ENCODE results near the gene SNX33. TPM values are rescaled to one million over a fixed set of nuclear protein-coding genes. Genes with fewer than 3 reads are reported as not detected.

The SNX33 gene
- total RNA-seq, 2 experiments from 2014 or later = 1.1 TPM

DNA sequence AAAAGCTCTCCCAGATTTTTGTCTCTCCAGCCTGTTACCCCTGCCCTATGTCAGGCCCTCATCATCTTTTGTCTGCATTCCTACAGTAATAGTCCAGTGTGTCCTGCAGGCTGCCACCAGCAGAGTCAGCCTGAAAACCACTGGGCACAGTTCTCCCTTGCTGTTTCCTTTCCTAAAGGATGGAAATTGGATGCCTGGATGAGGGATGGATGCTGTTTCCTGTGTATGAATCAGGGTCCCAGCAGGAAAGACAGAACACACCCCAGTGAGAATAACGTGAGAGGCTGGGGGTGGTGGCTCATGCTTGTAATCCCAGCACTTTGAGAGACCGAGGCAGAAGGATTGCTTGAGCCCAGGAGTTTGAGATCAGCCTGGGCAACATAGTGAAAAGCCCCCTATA is 3.3 kb upstream of the SNX33 start:
- no peaks in the 10 kb centered on the region for H3K9me3 Mint-ChIP-seq
- no peaks in the 10 kb centered on the region for H3K27me3 Mint-ChIP-seq (ENCODE audit: low read depth)
- H3K4me3 Mint-ChIP-seq = no peak overlapping the region
- H3K4me1 Mint-ChIP-seq (ENCODE audit: low read depth) = peaks cover 9% of the 10 kb centered on the region
- H3K27ac Mint-ChIP-seq = no peak overlapping the region
- DNase-seq = no peak
- CTCF ChIA-PET = interaction anchor here (0.6 to 1.0 kb wide), 2 partner anchors 97 to 277 kb away, joined by 3 to 4 read pairs; no protein-coding TSS in a partner anchor
- intact Hi-C loops (cut with micrococcal nuclease) = loop anchor here (5.0 kb wide), 2 partner anchors 297 to 442 kb away; partner anchors contain the start of genes C15orf39 and NEIL1
- H3K36me3 Mint-ChIP-seq (ENCODE audit: low read depth) = peaks cover 2% of the 10 kb centered on the region

- Mint-ChIP-seq H3K36me3 (ENCODE audit: low read depth) (no peaks in the 10 kb centered on the region), H3K4me3 (peak overlapping the region; percentile 81), H3K27ac (no peak overlapping the region), H3K9me3 (no peaks in the 10 kb centered on the region), H3K4me1 (ENCODE audit: low read depth) (peaks cover 10% of the 10 kb centered on the region), H3K27me3 (ENCODE audit: low read depth) (no peaks in the 10 kb centered on the region)
- intact Hi-C loops (cut with micrococcal nuclease) = no loop called here
- no peak for DNase-seq
- CTCF ChIA-PET = interaction anchor here (0.6 to 2.1 kb wide), 6 partner anchors 26 to 278 kb away, joined by 3 to 10 read pairs (median 3); partner anchors contain the start of genes MAN2C1 and SIN3A
Measured at GRCh38 chr15:75646112-75646943, 1.4 kb upstream of the SNX33 start.

- Mint-ChIP-seq H3K36me3 (ENCODE audit: low read depth) (no peaks in the 10 kb centered on the region), H3K27ac (peak overlapping the region; percentile 7), H3K27me3 (ENCODE audit: low read depth) (no peaks in the 10 kb centered on the region), H3K9me3 (no peaks in the 10 kb centered on the region), H3K4me1 (ENCODE audit: low read depth) (peaks cover 16% of the 10 kb centered on the region), H3K4me3 (peak overlapping the region; percentile 81)
- DNase-seq = peak; percentile 14
- CTCF ChIA-PET = interaction anchor here (0.6 to 2.1 kb wide), 8 partner anchors 9 to 279 kb away, joined by 3 to 10 read pairs (median 3); partner anchors contain the start of genes MAN2C1, SIN3A and SNUPN
- intact Hi-C loops (cut with micrococcal nuclease) = no loop called here
Measured at GRCh38 chr15:75646944-75647364, 758 bp upstream of the SNX33 start.

DNA sequence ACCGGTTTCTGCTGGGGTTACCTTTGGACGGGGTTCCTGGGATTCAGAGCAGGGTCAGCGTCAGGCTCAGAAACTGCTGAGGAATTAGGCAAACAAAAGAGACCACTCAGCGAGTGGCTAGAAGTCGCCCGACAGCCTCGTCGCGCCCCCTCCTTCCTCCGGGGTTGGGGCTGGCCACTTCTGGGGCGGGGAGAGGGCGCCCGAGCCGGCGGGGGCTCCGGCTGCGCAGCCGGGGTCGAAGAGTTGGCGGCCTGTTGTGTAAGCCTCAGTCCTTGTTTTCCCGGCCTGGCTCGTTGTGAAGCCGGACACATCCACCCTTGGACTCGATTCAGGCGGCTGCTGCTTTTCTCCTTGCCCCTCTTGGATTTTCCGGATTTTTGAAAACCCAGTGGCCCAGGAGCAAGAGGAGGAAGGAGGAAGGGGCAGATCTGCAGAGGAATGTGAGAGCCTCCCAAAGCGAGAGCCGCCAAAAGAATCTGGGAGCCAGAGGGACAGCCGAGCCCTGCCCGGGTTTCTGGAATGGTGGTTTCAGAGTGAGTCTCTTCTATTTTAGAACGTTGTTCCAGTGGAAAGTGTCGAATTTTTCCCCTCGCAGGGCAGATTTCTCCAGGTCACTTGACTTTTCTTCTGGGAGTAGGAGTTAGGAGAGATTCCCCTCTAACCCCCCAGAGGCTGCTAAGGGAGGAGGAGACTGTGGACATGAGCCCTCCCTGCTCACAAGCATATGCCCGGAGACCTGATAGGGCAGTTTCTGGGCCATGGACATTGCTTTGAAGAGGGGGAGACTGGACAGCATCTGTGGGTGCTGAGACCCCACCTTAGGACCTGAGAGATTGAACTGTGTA is 666 bp downstream of the SNX33 start:
- DNase-seq = no peak
- CTCF ChIA-PET = interaction anchor here (0.6 to 2.1 kb wide), 4 partner anchors 17 to 280 kb away, joined by 3 to 10 read pairs (median 8); partner anchors contain the start of genes MAN2C1 and SNUPN
- intact Hi-C loops (cut with micrococcal nuclease) = no loop called here
- H3K36me3 Mint-ChIP-seq (ENCODE audit: low read depth) = no peaks in the 10 kb centered on the region
- no peaks in the 10 kb centered on the region for H3K27me3 Mint-ChIP-seq (ENCODE audit: low read depth)
- peak overlapping the region; percentile 73 for H3K4me3 Mint-ChIP-seq
- H3K9me3 Mint-ChIP-seq = no peaks in the 10 kb centered on the region
- peaks cover 18% of the 10 kb centered on the region for H3K4me1 Mint-ChIP-seq (ENCODE audit: low read depth)
- H3K27ac Mint-ChIP-seq = no peak overlapping the region

DNA sequence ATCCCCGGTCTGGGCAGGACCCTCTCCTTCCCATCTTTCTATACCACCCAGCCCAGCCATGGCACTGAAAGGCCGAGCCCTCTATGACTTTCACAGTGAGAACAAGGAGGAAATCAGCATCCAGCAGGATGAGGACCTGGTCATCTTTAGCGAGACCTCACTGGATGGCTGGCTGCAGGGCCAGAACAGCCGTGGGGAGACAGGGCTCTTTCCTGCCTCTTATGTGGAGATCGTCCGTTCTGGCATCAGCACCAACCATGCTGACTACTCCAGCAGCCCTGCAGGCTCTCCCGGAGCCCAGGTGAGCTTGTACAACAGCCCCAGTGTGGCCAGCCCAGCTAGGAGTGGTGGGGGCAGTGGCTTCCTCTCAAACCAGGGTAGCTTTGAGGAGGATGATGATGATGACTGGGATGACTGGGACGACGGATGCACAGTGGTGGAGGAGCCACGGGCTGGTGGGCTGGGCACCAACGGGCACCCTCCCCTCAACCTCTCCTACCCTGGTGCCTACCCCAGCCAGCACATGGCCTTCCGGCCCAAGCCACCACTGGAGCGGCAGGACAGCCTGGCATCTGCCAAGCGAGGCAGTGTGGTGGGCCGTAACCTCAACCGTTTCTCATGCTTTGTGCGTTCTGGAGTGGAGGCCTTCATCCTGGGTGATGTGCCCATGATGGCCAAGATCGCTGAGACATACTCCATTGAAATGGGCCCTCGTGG is 1.5 kb downstream of the SNX33 start:
- CTCF ChIA-PET = interaction anchor here (0.5 kb wide), 1 partner anchor 16 kb away, joined by 3 read pairs; no protein-coding TSS in a partner anchor
- no peaks in the 10 kb centered on the region for H3K9me3 Mint-ChIP-seq
- no peak for DNase-seq
- no peaks in the 10 kb centered on the region for H3K36me3 Mint-ChIP-seq (ENCODE audit: low read depth)
- H3K27me3 Mint-ChIP-seq (ENCODE audit: low read depth) = no peaks in the 10 kb centered on the region
- no peak overlapping the region for H3K4me3 Mint-ChIP-seq
- H3K27ac Mint-ChIP-seq = no peak overlapping the region
- intact Hi-C loops (cut with micrococcal nuclease) = no loop called here
- H3K4me1 Mint-ChIP-seq (ENCODE audit: low read depth) = peaks cover 18% of the 10 kb centered on the region

- Mint-ChIP-seq H3K9me3 (no peaks in the 10 kb centered on the region), H3K4me3 (no peak overlapping the region), H3K4me1 (ENCODE audit: low read depth) (peaks cover 18% of the 10 kb centered on the region), H3K27ac (no peak overlapping the region), H3K27me3 (ENCODE audit: low read depth) (no peaks in the 10 kb centered on the region), H3K36me3 (ENCODE audit: low read depth) (no peaks in the 10 kb centered on the region)
- intact Hi-C loops (cut with micrococcal nuclease) = no loop called here
- no peak for DNase-seq
- CTCF ChIA-PET = interaction anchor here (0.5 kb wide), 1 partner anchor 15 kb away, joined by 3 read pairs; no protein-coding TSS in a partner anchor
Measured at GRCh38 chr15:75649848-75650247, 2.1 kb downstream of the SNX33 start.

DNA sequence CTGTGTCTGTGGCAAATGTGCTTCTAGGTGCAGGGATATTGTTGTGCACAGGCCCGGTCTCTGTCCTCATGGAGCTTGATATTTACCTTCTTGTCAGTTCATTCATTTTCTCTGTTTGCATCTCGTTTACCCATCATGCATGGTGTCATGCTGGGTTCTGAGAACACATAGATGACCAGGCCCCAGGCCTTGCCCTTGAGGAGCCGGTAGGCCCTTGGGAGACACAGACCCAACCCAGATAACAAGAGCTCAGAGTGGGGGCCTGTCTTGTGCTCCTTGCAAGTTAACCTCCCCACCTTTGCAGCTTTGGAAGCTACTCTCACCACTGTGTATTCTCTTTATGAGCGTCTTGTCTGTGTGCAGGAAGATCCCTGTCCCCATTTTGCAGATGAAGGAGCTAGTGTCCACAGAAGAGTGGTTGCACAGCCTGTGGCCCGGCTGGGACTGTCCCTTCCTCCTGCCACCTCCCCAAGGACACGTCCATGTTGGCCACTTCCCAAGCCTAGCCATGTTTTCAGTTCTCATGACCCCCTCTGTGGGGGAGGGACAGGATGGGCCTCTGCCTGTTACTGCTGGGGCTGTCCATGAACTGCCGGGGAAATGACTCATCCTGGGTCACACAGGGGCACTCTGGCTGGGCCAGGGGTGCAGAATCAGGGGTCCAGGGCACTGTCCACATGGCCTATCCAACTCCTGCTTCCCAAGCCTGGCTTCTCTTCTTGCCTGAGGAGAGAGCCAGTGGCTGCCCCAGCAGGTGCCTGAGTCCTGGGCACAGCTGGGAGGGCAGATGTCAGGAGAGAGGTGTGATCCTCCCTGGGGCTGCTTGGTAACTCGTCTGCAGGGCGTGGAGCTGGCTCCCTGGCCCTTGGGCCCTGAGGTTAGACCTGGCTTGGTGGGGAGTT is 3.4 kb downstream of the SNX33 start:
- no peaks in the 10 kb centered on the region for H3K27me3 Mint-ChIP-seq (ENCODE audit: low read depth)
- peaks cover 18% of the 10 kb centered on the region for H3K4me1 Mint-ChIP-seq (ENCODE audit: low read depth)
- no peaks in the 10 kb centered on the region for H3K9me3 Mint-ChIP-seq
- intact Hi-C loops (cut with micrococcal nuclease) = no loop called here
- peak; percentile 19 for DNase-seq
- peak overlapping the region; percentile 10 for H3K27ac Mint-ChIP-seq
- no peak overlapping the region for H3K4me3 Mint-ChIP-seq
- no peaks in the 10 kb centered on the region for H3K36me3 Mint-ChIP-seq (ENCODE audit: low read depth)
- CTCF ChIA-PET = interaction anchor here (1.1 kb wide), 1 partner anchor 142 kb away, joined by 4 read pairs; no protein-coding TSS in a partner anchor

DNA sequence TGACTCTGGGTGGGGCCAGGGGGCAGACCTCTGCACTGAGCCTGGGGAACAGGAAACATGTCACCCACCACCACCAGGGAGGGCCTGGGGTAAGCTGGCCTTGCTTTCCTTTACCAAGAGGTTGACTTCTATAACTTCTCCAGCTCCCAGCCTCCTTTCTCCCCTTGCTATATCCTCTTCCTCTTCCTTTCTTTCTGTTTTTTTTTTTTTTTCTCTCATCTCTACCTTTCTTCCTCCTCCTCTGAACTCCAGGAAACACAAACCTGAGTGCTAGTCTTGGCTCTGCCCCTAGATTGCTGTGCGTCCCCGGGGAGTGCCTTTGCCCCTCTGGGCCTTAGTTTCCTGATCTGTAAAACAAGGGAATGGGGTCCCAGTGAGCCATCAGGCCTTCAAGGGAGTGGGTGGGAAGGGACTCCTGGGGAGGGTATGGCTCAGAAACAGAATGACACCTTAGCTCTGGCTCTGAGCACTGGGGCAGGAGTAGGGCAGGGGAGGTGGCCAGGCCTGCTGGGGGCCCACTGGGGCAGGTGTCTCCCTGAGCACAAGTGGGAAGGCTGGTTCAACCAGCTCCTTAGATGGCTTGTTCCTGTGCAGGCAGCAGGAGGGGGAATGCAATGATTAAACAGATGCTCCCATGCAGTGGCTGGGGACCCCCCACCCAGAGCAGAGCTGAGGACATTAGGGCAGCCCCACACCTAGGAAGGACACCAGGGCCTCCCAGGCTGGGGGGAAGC is 4.3 kb downstream of the SNX33 start:
- no peaks in the 10 kb centered on the region for H3K36me3 Mint-ChIP-seq (ENCODE audit: low read depth)
- no peaks in the 10 kb centered on the region for H3K27me3 Mint-ChIP-seq (ENCODE audit: low read depth)
- H3K4me3 Mint-ChIP-seq = no peak overlapping the region
- DNase-seq = no peak
- H3K9me3 Mint-ChIP-seq = no peaks in the 10 kb centered on the region
- H3K27ac Mint-ChIP-seq = no peak overlapping the region
- peaks cover 13% of the 10 kb centered on the region for H3K4me1 Mint-ChIP-seq (ENCODE audit: low read depth)
- intact Hi-C loops (cut with micrococcal nuclease) = no loop called here
- CTCF ChIA-PET = interaction anchor here (0.6 to 1.1 kb wide), 2 partner anchors 143 to 477 kb away, joined by 4 read pairs; no protein-coding TSS in a partner anchor

DNA sequence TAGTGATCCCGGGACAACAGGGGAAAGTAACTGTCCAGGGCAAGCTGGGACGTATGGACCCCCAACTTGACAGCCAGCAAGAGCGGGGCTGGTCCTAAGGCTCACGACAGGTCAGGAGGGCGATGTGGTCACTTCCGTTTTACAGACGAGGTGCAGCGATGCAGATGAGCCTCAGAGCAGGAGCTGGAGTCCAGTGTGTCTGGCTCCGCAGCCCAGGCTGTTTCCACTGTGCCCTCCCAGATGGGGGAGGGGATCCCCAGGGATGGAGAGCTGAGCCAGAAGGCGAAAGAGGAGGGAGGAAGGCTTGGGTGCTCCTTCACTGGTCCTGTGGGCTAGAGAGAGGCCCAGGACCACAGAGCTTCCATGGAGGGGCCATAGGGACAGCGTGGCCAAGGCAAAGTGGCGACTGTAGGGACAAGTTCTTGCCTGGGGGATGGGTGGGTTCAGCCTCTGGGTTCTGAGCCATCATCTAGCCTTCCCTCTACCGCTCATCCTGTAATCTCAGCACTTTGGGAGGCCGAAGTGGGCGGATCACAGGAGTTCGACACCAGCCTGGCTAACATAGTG is 5.7 kb downstream of the SNX33 start:
- Mint-ChIP-seq H3K27me3 (ENCODE audit: low read depth) (no peaks in the 10 kb centered on the region), H3K27ac (no peak overlapping the region), H3K36me3 (ENCODE audit: low read depth) (no peaks in the 10 kb centered on the region), H3K9me3 (no peaks in the 10 kb centered on the region), H3K4me3 (no peak overlapping the region), H3K4me1 (ENCODE audit: low read depth) (peaks cover 13% of the 10 kb centered on the region)
- no peak for DNase-seq
- CTCF ChIA-PET = no interaction called here
- intact Hi-C loops (cut with micrococcal nuclease) = no loop called here

DNA sequence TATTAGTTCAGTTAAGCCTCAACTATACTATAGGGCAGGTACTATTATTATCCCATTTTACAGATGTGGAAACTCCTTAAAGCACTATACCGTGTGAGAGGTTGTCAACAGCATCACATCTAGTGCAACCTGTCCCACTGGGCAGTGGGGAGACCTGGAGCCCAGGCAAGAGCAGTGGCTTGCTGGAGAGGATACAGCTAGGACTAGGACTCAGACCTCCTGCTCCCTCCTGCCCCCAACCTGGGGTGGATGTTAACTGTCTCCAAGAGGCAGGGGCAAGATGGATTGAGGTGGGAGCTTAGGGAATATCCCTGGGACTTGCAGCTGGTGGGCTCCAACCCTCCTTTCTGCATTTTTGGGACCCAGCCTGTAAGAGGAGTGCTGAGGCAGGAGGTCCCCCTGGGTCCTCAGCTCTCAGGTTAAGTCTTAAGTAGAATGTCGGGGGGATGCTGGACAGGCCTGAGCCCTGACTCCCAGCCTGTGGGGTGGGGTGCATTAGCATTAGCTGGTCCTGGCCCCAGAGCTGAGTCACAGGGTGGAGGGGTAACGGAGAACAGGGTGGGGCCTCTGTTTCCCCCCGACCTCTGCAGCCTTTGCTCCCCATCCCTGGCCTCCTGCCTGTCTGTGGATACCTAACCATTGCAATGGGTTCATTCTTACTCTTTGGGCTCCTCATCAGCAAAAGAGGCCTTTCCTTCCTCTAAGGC is 6.6 kb downstream of the SNX33 start:
- CTCF ChIA-PET = no interaction called here
- Mint-ChIP-seq H3K27me3 (ENCODE audit: low read depth) (no peaks in the 10 kb centered on the region), H3K27ac (no peak overlapping the region), H3K4me3 (no peak overlapping the region), H3K4me1 (ENCODE audit: low read depth) (peaks cover 13% of the 10 kb centered on the region), H3K36me3 (ENCODE audit: low read depth) (no peaks in the 10 kb centered on the region), H3K9me3 (no peaks in the 10 kb centered on the region)
- DNase-seq = no peak
- intact Hi-C loops (cut with micrococcal nuclease) = no loop called here

Data from activated naive CD4-positive, alpha-beta T cell treated with anti-CD3 and anti-CD28 coated beads for 36 hours (primary cell).